ENCODE measurements around the gene ASXL2. TPM values are rescaled to one million over a fixed set of nuclear protein-coding genes. Genes with fewer than 3 reads are reported as not detected.
A peak's percentile ranks its signal among the peaks of the same experiment; 100 is the strongest.

The ASXL2 gene
- total and polyA plus RNA-seq, 2 of the 13 experiments (the other 11 are each of a cell fraction or from before 2014, with no cell fraction given): 12.1 to 19.2 TPM

DNA sequence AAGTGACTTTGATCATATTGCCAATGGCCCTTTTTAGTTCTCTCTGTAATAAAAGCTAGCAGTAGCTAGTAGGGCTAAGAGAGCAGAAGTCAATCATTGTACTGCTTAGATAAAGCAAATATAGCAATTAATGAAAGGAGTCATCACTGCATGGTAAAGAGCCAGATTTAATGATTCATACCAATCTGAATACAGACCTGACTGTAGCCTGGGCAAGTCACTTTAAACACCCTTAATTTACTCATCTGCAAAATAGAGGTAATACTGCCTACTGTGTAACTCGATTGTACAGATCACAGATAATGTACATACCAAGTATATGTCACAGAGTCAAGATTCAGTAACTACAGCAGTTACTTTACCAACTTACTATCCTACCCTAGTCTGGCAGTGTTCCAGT lies 63.6 kb downstream of the ASXL2 start:
- Histone ChIP-seq H3K27ac (ENCODE audit: extremely low read length, insufficient read depth, low read length) (no peak overlapping the region), H3K79me2 (ENCODE audit: insufficient read depth, low read length) (peaks cover 48% of the 10 kb centered on the region), H3K4me3 (replicated peaks in 1 of 3; ENCODE audit: insufficient read depth in 1 of 3, low read depth in 2 of 3, low read length in 3 of 3) (no peak overlapping the region), H3K9me3 (ENCODE audit: low read length) (no peaks in the 10 kb centered on the region), H3K4me2 (ENCODE audit: low read depth, low read length) (no peak overlapping the region), H3K27me3 (ENCODE audit: control insufficient read depth in 1 of 2, insufficient read depth in 2 of 2, low read length in 2 of 2) (no peaks in the 10 kb centered on the region), H3K36me3 (replicated peaks in 1 of 2; ENCODE audit: control insufficient read depth in 1 of 2, insufficient read depth in 2 of 2, low read length in 2 of 2) (peaks cover 7 to 33% of the 10 kb centered on the region in 2 experiments; a peak in 4 of 5 replicates), H3K4me1 (ENCODE audit: insufficient read depth, low read length) (peaks cover 27% of the 10 kb centered on the region), H3K9ac (ENCODE audit: insufficient read depth, low read depth, low read length) (no peak overlapping the region), H4K20me1 (ENCODE audit: insufficient read depth, low read length) (0 out of 2 replicates have a peak, but pooled peaks cover 2% of the 10 kb centered on the region), H2AFZ (ENCODE audit: low read length) (no peak overlapping the region)
- POLR2A ChIA-PET: no interaction called here
- no peak for FAIRE-seq
- no TSS peak for BruUV-seq (replicated peaks)
- intact Hi-C loops (cut with micrococcal nuclease; ENCODE audit: unreplicated experiment): no loop called here
- TF ChIP-seq MIER2 (CRISPR knock-in tag; IDR thresholded peaks at IDR 0.05) (no peak), BCL6 (CRISPR knock-in tag; IDR thresholded peaks at IDR 0.05) (no peak), ZFP82 (CRISPR knock-in tag; IDR thresholded peaks at IDR 0.05; ENCODE audit: borderline replicate concordance) (no peak)
- DNase-seq (ENCODE audit: low spot score): no peak
- WGBS (ENCODE audit: low lambda C conversion rate): 80% methylated on average over 1 of the region's 1 CpG
- ATAC-seq: no peak
- CTCF ChIA-PET (ENCODE audit: low intra/inter-chr PET ratio, low total read pairs): no interaction called here
- in situ Hi-C loops (cut with HindIII; ENCODE audit: extremely low pct_ligation_motif_present, low pct_unique_long_range_greater_than_20kb): no loop called here

DNA sequence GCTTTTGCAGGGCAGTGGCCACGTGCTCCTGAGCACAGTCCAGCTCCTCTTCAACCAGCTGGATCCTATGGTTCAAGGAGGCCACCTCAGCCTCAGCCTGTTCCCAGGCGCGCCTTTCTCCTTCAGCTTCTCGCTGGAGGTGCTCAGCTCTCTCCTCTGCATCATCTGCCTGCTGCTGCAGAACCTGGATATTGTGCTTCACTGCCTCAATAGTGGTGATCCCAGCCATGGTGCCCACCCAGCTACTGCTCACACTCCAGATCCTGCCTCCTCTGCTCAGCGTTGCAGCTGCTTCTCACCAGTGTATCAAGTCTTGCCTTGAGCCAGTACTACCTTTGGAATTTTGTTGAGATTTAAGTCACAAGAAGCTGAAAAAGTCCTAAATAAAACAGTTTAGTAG lies 67.9 kb downstream of the ASXL2 start:
- Histone ChIP-seq H4K20me1 (ENCODE audit: insufficient read depth, low read length) (peaks cover 2% of the 10 kb centered on the region; the same call in 1 of the 2 replicates), H2AFZ (ENCODE audit: low read length) (no peak overlapping the region), H3K4me1 (ENCODE audit: insufficient read depth, low read length) (peaks cover 49% of the 10 kb centered on the region), H3K27me3 (ENCODE audit: control insufficient read depth in 1 of 2, insufficient read depth in 2 of 2, low read length in 2 of 2) (no peaks in the 10 kb centered on the region), H3K9me3 (ENCODE audit: low read length) (no peaks in the 10 kb centered on the region), H3K9ac (ENCODE audit: insufficient read depth, low read depth, low read length) (no peak overlapping the region), H3K27ac (ENCODE audit: extremely low read length, insufficient read depth, low read length) (peak overlapping the region; percentile 79), H3K4me3 (replicated peaks in 1 of 3; ENCODE audit: insufficient read depth in 1 of 3, low read depth in 2 of 3, low read length in 3 of 3) (no peak overlapping the region), H3K36me3 (replicated peaks in 1 of 2; ENCODE audit: control insufficient read depth in 1 of 2, insufficient read depth in 2 of 2, low read length in 2 of 2) (peaks cover 10 to 28% of the 10 kb centered on the region in 2 experiments), H3K4me2 (ENCODE audit: low read depth, low read length) (no peak overlapping the region), H3K79me2 (ENCODE audit: insufficient read depth, low read length) (peaks cover 39% of the 10 kb centered on the region)
- ChIA-PET CTCF (ENCODE audit: low intra/inter-chr PET ratio, low total read pairs) (no interaction called here), POLR2A (interaction anchor here (1.6 to 2.5 kb wide), 2 partner anchors 19 to 68 kb away, joined by 5 to 7 read pairs; partner anchors contain the start of gene ASXL2)
- FAIRE-seq (no peak), ATAC-seq (no peak), DNase-seq (ENCODE audit: low spot score) (no peak)
- in situ Hi-C loops (cut with HindIII; ENCODE audit: extremely low pct_ligation_motif_present, low pct_unique_long_range_greater_than_20kb): no loop called here
- intact Hi-C loops (cut with micrococcal nuclease; ENCODE audit: unreplicated experiment): no loop called here
- WGBS (ENCODE audit: low lambda C conversion rate): 97% methylated on average over 5 of the region's 5 CpGs
- BruUV-seq (replicated peaks): no TSS peak
- TF ChIP-seq ATF7-NPFF (CRISPR knock-in tag; IDR thresholded peaks at IDR 0.05; ENCODE audit: low read depth) (no peak), ZC3H13 (CRISPR knock-in tag; IDR thresholded peaks at IDR 0.05) (0 out of 2 replicates have a peak, but pooled peaks have one; percentile 45), GABPA (IDR thresholded peaks at IDR 0.05; ENCODE audit: low read depth, low read length) (no peak), GABPA (CRISPR knock-in tag; IDR thresholded peaks at IDR 0.05; ENCODE audit: low read depth) (no peak), RBAK (CRISPR knock-in tag; IDR thresholded peaks at IDR 0.05) (no peak), TBX3 (IDR thresholded peaks at IDR 0.05; ENCODE audit: borderline replicate concordance) (no peak), SALL2 (CRISPR knock-in tag; IDR thresholded peaks at IDR 0.05) (no peak), YEATS2 (CRISPR knock-in tag; IDR thresholded peaks at IDR 0.05; ENCODE audit: borderline replicate concordance) (no peak), HOXA9 (CRISPR knock-in tag; IDR thresholded peaks at IDR 0.05; ENCODE audit: borderline replicate concordance) (0 out of 2 replicates have a peak, but pooled peaks have one; percentile 44)
- TF ChIP-seq, protein P1, sequence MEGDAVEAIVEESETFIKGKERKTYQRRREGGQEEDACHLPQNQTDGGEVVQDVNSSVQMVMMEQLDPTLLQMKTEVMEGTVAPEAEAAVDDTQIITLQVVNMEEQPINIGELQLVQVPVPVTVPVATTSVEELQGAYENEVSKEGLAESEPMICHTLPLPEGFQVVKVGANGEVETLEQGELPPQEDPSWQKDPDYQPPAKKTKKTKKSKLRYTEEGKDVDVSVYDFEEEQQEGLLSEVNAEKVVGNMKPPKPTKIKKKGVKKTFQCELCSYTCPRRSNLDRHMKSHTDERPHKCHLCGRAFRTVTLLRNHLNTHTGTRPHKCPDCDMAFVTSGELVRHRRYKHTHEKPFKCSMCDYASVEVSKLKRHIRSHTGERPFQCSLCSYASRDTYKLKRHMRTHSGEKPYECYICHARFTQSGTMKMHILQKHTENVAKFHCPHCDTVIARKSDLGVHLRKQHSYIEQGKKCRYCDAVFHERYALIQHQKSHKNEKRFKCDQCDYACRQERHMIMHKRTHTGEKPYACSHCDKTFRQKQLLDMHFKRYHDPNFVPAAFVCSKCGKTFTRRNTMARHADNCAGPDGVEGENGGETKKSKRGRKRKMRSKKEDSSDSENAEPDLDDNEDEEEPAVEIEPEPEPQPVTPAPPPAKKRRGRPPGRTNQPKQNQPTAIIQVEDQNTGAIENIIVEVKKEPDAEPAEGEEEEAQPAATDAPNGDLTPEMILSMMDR (CRISPR knock-in tag; IDR thresholded peaks at IDR 0.05): no peak
- TF ChIP-seq, protein P2, sequence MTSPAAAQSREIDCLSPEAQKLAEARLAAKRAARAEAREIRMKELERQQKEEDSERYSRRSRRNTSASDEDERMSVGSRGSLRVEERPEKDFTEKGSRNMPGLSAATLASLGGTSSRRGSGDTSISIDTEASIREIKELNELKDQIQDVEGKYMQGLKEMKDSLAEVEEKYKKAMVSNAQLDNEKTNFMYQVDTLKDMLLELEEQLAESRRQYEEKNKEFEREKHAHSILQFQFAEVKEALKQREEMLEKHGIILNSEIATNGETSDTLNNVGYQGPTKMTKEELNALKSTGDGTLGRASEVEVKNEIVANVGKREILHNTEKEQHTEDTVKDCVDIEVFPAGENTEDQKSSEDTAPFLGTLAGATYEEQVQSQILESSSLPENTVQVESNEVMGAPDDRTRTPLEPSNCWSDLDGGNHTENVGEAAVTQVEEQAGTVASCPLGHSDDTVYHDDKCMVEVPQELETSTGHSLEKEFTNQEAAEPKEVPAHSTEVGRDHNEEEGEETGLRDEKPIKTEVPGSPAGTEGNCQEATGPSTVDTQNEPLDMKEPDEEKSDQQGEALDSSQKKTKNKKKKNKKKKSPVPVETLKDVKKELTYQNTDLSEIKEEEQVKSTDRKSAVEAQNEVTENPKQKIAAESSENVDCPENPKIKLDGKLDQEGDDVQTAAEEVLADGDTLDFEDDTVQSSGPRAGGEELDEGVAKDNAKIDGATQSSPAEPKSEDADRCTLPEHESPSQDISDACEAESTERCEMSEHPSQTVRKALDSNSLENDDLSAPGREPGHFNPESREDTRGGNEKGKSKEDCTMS (CRISPR knock-in tag; conservative IDR thresholded peaks at IDR 0.05): no peak
